GM23248 (cell line): ENCODE data around the gene MOB3C. TPM values are rescaled to one million over a fixed set of nuclear protein-coding genes. Genes with fewer than 3 reads are reported as not detected.

ENCODE experiments used
- DNase-seq: peaks from one replicate; pipeline ENCODE4 v3.0.0-alpha.2; 2015
- H2AFZ ChIP-seq: fragments of 200-600 bp; sonication (generic); 2 replicates; pipeline ENCODE4 v1.6.1; 2016; ENCODE audit warnings: antibody characterized with exemption
- H3F3A ChIP-seq: fragments of 200-600 bp; sonication (generic); 2 replicates; pipeline ENCODE4 v1.6.1; 2016; ENCODE audit warnings: mild to moderate bottlenecking, antibody characterized with exemption, mixed run types; ENCODE audit not compliant: insufficient read depth
- H3K27ac ChIP-seq: fragments of 200-600 bp; sonication (generic); 2 replicates; pipeline ENCODE4 v1.5.1; 2016; ENCODE audit warnings: mild to moderate bottlenecking
- H3K27me3 ChIP-seq: fragments of 200-600 bp; sonication (generic); replicated peaks from 2 replicates; pipeline ENCODE4 v1.6.1; 2016; ENCODE audit warnings: mild to moderate bottlenecking; ENCODE audit not compliant: insufficient read depth
- H3K36me3 ChIP-seq: fragments of 200-600 bp; sonication (generic); 2 replicates; pipeline ENCODE4 v1.6.1; 2016; ENCODE audit warnings: low read depth, mild to moderate bottlenecking
- H3K4me1 ChIP-seq: fragments of 200-600 bp; sonication (generic); 2 replicates; pipeline ENCODE4 v1.6.1; 2016; ENCODE audit warnings: mild to moderate bottlenecking; ENCODE audit not compliant: insufficient read depth
- H3K4me2 ChIP-seq: fragments of 200-600 bp; sonication (generic); one replicate; pipeline ENCODE4 v1.6.1; 2016; ENCODE audit warnings: mild to moderate bottlenecking; ENCODE audit not compliant: unreplicated experiment
- H3K4me3 ChIP-seq: fragments of 200-600 bp; sonication (generic); 2 replicates; pipeline ENCODE4 v1.5.1; 2016; ENCODE audit warnings: mild to moderate bottlenecking
- H3K79me2 ChIP-seq: fragments of 200-600 bp; sonication (generic); 2 replicates; pipeline ENCODE4 v1.6.1; 2016; ENCODE audit warnings: mild to moderate bottlenecking; ENCODE audit not compliant: insufficient read depth
- H3K9ac ChIP-seq: fragments of 200-600 bp; sonication (generic); 2 replicates; pipeline ENCODE4 v1.6.1; 2016; ENCODE audit warnings: mild to moderate bottlenecking
- H3K9me2 ChIP-seq: fragments of 200-600 bp; sonication (generic); 2 replicates; pipeline ENCODE4 v1.6.1; 2016; ENCODE audit warnings: mixed run types, mild to moderate bottlenecking, moderate library complexity; ENCODE audit not compliant: insufficient read depth
- H3K9me3 ChIP-seq: fragments of 200-600 bp; sonication (generic); one replicate; pipeline ENCODE4 v1.6.1; 2017; ENCODE audit warnings: low read depth
- H4K20me1 ChIP-seq: fragments of 200-600 bp; sonication (generic); 2 replicates; pipeline ENCODE4 v1.6.0; 2016; ENCODE audit not compliant: insufficient read depth
- EZH2 ChIP-seq: fragments of 200-600 bp; sonication (generic); IDR thresholded peaks from 2 replicates; pipeline ENCODE4 v1.6.1; 2018; ENCODE audit warnings: antibody characterized with exemption, mild to moderate bottlenecking; ENCODE audit not compliant: insufficient read depth, poor library complexity, severe bottlenecking
- EZH2phosphoT487 ChIP-seq: fragments of 200-600 bp; sonication (generic); IDR thresholded peaks from 2 replicates; pipeline ENCODE4 v1.6.1; 2018; ENCODE audit warnings: antibody characterized with exemption, moderate library complexity, mild to moderate bottlenecking, low read depth; ENCODE audit not compliant: insufficient read depth
- WGBS, 2 experiments: methylation state at CpG; one replicate each; pipeline ENCODE4 v1.1.6; 2015 to 2017; ENCODE audit warnings: low lambda C conversion rate in 2 of 2, low coverage in 1 of 2; ENCODE audit errors: missing lambda C conversion rate in 2 of 2; 5-methylcytosine and 5-hydroxymethylcytosine counted together
- in situ Hi-C: fragments of 300-500 bp; cut with MboI; formaldehyde crosslinking; loops from 2 replicates; pipeline ENCODE4 v1.15.0; 2020
- polyA plus RNA-seq: library from polyadenylated mRNA; unstranded; fragments of >200 nt; fragmentation: Nextera tagmentation; extraction: Ambion mirVana; gene quantifications from 2 replicates; pipeline ENCODE4 v1.2.1, GENCODE V29; 2016
- total RNA-seq: library from RNA; depleted of rRNA; stranded (reverse); fragments of >200 nt; shearing (Covaris generic); gene quantifications from 2 replicates; pipeline ENCODE4 v1.2.3, GENCODE V29; 2014

The MOB3C gene
- total and polyA plus RNA-seq, 2 experiments from 2014 or later: 4.7 to 7.0 TPM

GRCh38 chr1:46617833-46618232 lies 1.2 kb upstream of the MOB3C start:
- 94 to 100% methylated on average over 3 of the region's 3 CpGs for WGBS, 2 experiments
- H3K9ac ChIP-seq: no peak overlapping the region
- no peak overlapping the region for H3K4me3 ChIP-seq
- no peaks in the 10 kb centered on the region for H3K9me3 ChIP-seq
- H3K9me2 ChIP-seq: no peaks in the 10 kb centered on the region
- in situ Hi-C loops: no loop called here
- H3K79me2 ChIP-seq: peaks cover 19% of the 10 kb centered on the region
- no peak overlapping the region for H3K4me2 ChIP-seq
- H2AFZ ChIP-seq: no peak overlapping the region
- TF ChIP-seq EZH2phosphoT487 (no peak), EZH2 (no peak)
- H4K20me1 ChIP-seq: no peaks in the 10 kb centered on the region
- H3F3A ChIP-seq: peaks cover 17% of the 10 kb centered on the region
- H3K4me1 ChIP-seq: peaks cover 36% of the 10 kb centered on the region
- no peaks in the 10 kb centered on the region for H3K36me3 ChIP-seq
- no peaks in the 10 kb centered on the region for H3K27me3 ChIP-seq
- no peak for DNase-seq
- no peak overlapping the region for H3K27ac ChIP-seq

- no peaks in the 10 kb centered on the region for H3K9me2 ChIP-seq
- peak overlapping the region; percentile 88 for H3K4me3 ChIP-seq
- peak overlapping the region; percentile 77 for H3K27ac ChIP-seq
- DNase-seq: no peak
- H3K4me2 ChIP-seq: peak overlapping the region; percentile 76
- H3F3A ChIP-seq: peaks cover 11% of the 10 kb centered on the region
- H3K79me2 ChIP-seq: peaks cover 21% of the 10 kb centered on the region
- no peaks in the 10 kb centered on the region for H3K36me3 ChIP-seq
- in situ Hi-C loops: no loop called here
- peak overlapping the region; percentile 86 for H2AFZ ChIP-seq
- H4K20me1 ChIP-seq: no peaks in the 10 kb centered on the region
- H3K27me3 ChIP-seq: no peaks in the 10 kb centered on the region
- H3K9me3 ChIP-seq: no peaks in the 10 kb centered on the region
- TF ChIP-seq EZH2phosphoT487: no peak
- TF ChIP-seq EZH2: no peak
- peaks cover 31% of the 10 kb centered on the region for H3K4me1 ChIP-seq
- peak overlapping the region; percentile 92 for H3K9ac ChIP-seq
- WGBS, 2 experiments: 26 to 33% methylated on average over 10 of the region's 10 CpGs
Measured at GRCh38 chr1:46617108-46617800, 643 bp upstream of the MOB3C start.

- in situ Hi-C loops: no loop called here
- 24 to 30% methylated on average over 3 of the region's 3 CpGs for WGBS, 2 experiments
Measured at GRCh38 chr1:46615735-46616134, 876 bp downstream of the MOB3C start.

GRCh38 chr1:46615088-46615487 lies 1.5 kb downstream of the MOB3C start:
- Histone ChIP-seq H3K4me2 (peak overlapping the region; percentile 76), H3K9me3 (no peaks in the 10 kb centered on the region), H3K79me2 (peaks cover 21% of the 10 kb centered on the region), H3K4me3 (no peak overlapping the region; the same call in 1 of the 2 replicates), H2AFZ (no peak overlapping the region), H3K27me3 (no peaks in the 10 kb centered on the region), H3K9me2 (no peaks in the 10 kb centered on the region), H3K36me3 (no peaks in the 10 kb centered on the region), H3K27ac (no peak overlapping the region), H4K20me1 (no peaks in the 10 kb centered on the region), H3K4me1 (peaks cover 28% of the 10 kb centered on the region), H3F3A (no peaks in the 10 kb centered on the region), H3K9ac (no peak overlapping the region)
- 100% methylated on average over 1 to 2 of the region's 2 CpGs for WGBS, 2 experiments
- in situ Hi-C loops: no loop called here
- no peak for DNase-seq
- no peak for TF ChIP-seq EZH2phosphoT487
- no peak for TF ChIP-seq EZH2

More at GRCh38 chr1:46615735-46616134, 876 bp downstream of the MOB3C start:
- H2AFZ ChIP-seq: peak overlapping the region; percentile 86
- H3K4me2 ChIP-seq: peak overlapping the region; percentile 76
- no peaks in the 10 kb centered on the region for H3K27me3 ChIP-seq
- peaks cover 28% of the 10 kb centered on the region for H3K4me1 ChIP-seq
- H4K20me1 ChIP-seq: no peaks in the 10 kb centered on the region
- DNase-seq: peak; percentile 18
- no peak overlapping the region for H3K27ac ChIP-seq
- H3K79me2 ChIP-seq: peaks cover 21% of the 10 kb centered on the region
- peak overlapping the region; percentile 92 for H3K9ac ChIP-seq
- H3K36me3 ChIP-seq: no peaks in the 10 kb centered on the region
- no peak for TF ChIP-seq EZH2
- no peak for TF ChIP-seq EZH2phosphoT487
- peak overlapping the region; percentile 88 for H3K4me3 ChIP-seq
- H3K9me2 ChIP-seq: no peaks in the 10 kb centered on the region
- H3F3A ChIP-seq: no peaks in the 10 kb centered on the region
- H3K9me3 ChIP-seq: no peaks in the 10 kb centered on the region

GRCh38 chr1:46614604-46614984 lies 2.0 kb downstream of the MOB3C start:
- WGBS, 2 experiments: 85 to 88% methylated on average over 2 of the region's 2 CpGs
- no peak overlapping the region for H3K27ac ChIP-seq
- in situ Hi-C loops: no loop called here
- H3K36me3 ChIP-seq: no peaks in the 10 kb centered on the region
- H3K79me2 ChIP-seq: peaks cover 21% of the 10 kb centered on the region
- no peaks in the 10 kb centered on the region for H3F3A ChIP-seq
- no peak overlapping the region for H3K4me3 ChIP-seq
- DNase-seq: no peak
- no peak overlapping the region for H3K9ac ChIP-seq
- H3K4me1 ChIP-seq: peaks cover 28% of the 10 kb centered on the region
- H3K27me3 ChIP-seq: no peaks in the 10 kb centered on the region
- TF ChIP-seq EZH2 (no peak), EZH2phosphoT487 (no peak)
- no peak overlapping the region for H2AFZ ChIP-seq
- no peaks in the 10 kb centered on the region for H3K9me2 ChIP-seq
- H3K9me3 ChIP-seq: no peaks in the 10 kb centered on the region
- no peak overlapping the region for H3K4me2 ChIP-seq
- H4K20me1 ChIP-seq: no peaks in the 10 kb centered on the region
